Measurements from ENCODE around the gene DSCAML1.

Gene DSCAML1

GRCh38 chr11:117390743-117391142 lies 406.3 kb downstream of the DSCAML1 start:
- DNase-seq = no peak

DNA sequence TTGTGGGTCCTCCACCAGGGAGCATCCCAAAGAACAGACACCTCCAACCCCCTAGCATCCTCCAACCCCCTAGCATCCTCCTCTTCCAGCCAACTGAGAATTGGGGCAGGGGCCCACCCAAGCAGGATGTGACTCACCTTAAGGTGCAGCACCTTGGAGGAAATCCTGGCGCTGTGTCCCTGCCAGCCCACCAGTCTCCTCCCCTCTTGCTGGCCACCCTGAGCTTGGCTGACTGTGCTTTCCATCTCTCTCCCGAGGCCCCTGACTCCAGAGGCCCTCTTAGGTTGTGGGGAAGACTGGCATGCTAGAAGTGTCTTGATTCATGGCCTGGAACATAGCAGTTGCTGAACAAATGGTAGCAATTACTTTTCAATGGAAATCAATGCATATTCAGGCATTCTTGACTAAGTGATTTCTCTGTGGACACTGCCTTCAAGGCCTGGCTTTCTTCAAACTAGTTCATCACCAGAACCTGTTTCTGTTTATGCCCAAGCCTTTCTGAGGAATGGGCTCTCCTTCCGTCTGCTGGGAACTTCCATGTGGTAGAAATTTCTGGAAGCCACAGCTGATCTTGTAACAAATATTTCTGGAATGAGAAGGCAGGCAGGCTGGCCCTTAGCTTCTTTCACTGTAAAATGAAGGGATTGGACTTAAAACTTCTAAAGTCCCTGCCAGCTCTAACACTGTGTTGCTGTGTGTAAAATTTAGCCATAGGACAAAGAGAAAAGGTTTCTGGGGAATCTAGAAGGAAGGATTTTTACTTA lies 408.8 kb downstream of the DSCAML1 start:
- no peak for DNase-seq

- DNase-seq = no peak
Measured at GRCh38 chr11:117385906-117386305, 411.1 kb downstream of the DSCAML1 start.

- no peak for DNase-seq
Measured at GRCh38 chr11:117385471-117385870, 411.5 kb downstream of the DSCAML1 start.

GRCh38 chr11:117384045-117384444 lies 413.0 kb downstream of the DSCAML1 start:
- no peak for DNase-seq

- no peak for DNase-seq
Measured at GRCh38 chr11:117382746-117383145, 414.3 kb downstream of the DSCAML1 start.

GRCh38 chr11:117381481-117382387 lies 415.3 kb downstream of the DSCAML1 start:
- DNase-seq = no peak

DNA sequence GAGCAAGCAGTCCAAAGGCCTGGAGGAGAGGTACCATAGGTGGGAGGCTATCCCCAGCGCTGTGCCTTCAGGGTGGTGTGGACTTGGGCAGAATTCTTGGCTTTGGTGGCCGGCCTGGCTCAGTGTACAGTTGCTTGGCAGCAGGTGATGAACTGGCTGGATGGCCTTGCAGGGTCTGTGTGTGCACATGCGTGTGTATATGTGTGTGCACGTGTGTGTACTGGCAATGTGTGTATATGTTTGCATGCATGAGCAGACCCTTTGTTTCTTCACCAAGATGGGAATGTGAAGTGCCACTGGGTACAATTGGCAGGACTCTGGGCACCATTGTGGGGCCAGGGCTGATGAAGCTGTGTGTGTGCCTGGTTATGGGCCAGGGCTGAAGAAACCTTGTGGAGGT lies 416.3 kb downstream of the DSCAML1 start:
- no peak for DNase-seq

- no peak for DNase-seq
Measured at GRCh38 chr11:117378976-117379865, 417.8 kb downstream of the DSCAML1 start.

Measured in DMS153 (cell line).